Ascending aorta (tissue), 2 donors: ENCODE measurements around the gene ANGPTL2. TPM values are rescaled to one million over a fixed set of nuclear protein-coding genes. Genes with fewer than 3 reads are reported as not detected.

Experiments used
- DNase-seq, 2 donors: peaks; one replicate each; pipeline ENCODE4 v3.0.0-alpha.2; 2019; ENCODE audit warnings: low spot score in 2 of 2
- H3K27ac ChIP-seq, 2 donors: fragments of 200-600 bp; sonication (generic); one replicate each; pipeline ENCODE4 v1.5.1; 2016 to 2017; ENCODE audit warnings: mild to moderate bottlenecking in 1 of 2
- H3K27me3 ChIP-seq: fragments of 200-600 bp; sonication (generic); one replicate; pipeline ENCODE4 v1.5.1; 2017
- H3K36me3 ChIP-seq, 2 donors: fragments of 200-600 bp; sonication (generic); one replicate each; pipeline ENCODE4 v1.5.1; 2016
- H3K4me1 ChIP-seq, 2 donors: fragments of 200-600 bp; sonication (generic); one replicate each; pipeline ENCODE4 v1.5.1; 2016 to 2017; ENCODE audit warnings: mild to moderate bottlenecking in 1 of 2
- H3K4me3 ChIP-seq, 2 donors: fragments of 200-600 bp; sonication (generic); one replicate each; pipeline ENCODE4 v1.5.1; 2016 to 2017; ENCODE audit warnings: mild to moderate bottlenecking in 1 of 2
- H3K9me3 ChIP-seq, 2 donors: fragments of 200-600 bp; sonication (generic); one replicate each; pipeline ENCODE4 v1.5.1; 2016
- intact Hi-C: fragments of 100-400 bp; cut with DNase I; formaldehyde crosslinking; loops from one replicate; pipeline ENCODE4 v1.15.1; 2023
- total RNA-seq: library from RNA; depleted of rRNA; stranded (reverse); fragments of >200 nt; gene quantifications from one replicate; pipeline ENCODE4 v1.1.0, GENCODE V29; 2016
- TF ChIP-seq, protein P1 (sequence below), 3 experiments: fragments of 200-600 bp in 2 of 3; fragments of 450-650 bp in 1 of 3; sonication (generic) in 2 of 3; IDR thresholded peaks; one replicate each; pipeline ENCODE4 v1.5.1; 2016 to 2019; ENCODE audit warnings: antibody characterized with exemption in 3 of 3, mild to moderate bottlenecking in 1 of 3, moderate library complexity in 1 of 3

The ANGPTL2 gene
- total RNA-seq, 1 donor from 2014 or later, result 19.6 TPM

GRCh38 chr9:127158786-127159324, 36.4 kb upstream of the ANGPTL2 start:
- TF ChIP-seq, protein P1, sequence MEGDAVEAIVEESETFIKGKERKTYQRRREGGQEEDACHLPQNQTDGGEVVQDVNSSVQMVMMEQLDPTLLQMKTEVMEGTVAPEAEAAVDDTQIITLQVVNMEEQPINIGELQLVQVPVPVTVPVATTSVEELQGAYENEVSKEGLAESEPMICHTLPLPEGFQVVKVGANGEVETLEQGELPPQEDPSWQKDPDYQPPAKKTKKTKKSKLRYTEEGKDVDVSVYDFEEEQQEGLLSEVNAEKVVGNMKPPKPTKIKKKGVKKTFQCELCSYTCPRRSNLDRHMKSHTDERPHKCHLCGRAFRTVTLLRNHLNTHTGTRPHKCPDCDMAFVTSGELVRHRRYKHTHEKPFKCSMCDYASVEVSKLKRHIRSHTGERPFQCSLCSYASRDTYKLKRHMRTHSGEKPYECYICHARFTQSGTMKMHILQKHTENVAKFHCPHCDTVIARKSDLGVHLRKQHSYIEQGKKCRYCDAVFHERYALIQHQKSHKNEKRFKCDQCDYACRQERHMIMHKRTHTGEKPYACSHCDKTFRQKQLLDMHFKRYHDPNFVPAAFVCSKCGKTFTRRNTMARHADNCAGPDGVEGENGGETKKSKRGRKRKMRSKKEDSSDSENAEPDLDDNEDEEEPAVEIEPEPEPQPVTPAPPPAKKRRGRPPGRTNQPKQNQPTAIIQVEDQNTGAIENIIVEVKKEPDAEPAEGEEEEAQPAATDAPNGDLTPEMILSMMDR (IDR thresholded peaks at IDR 0.05), result no peak
- H3K4me3 ChIP-seq, result no peak overlapping the region
- H3K9me3 ChIP-seq, result no peaks in the 10 kb centered on the region
- H3K36me3 ChIP-seq, result no peaks in the 10 kb centered on the region
- no peak for DNase-seq
- no peak overlapping the region for H3K27ac ChIP-seq
- no peaks in the 10 kb centered on the region for H3K27me3 ChIP-seq
- H3K4me1 ChIP-seq, result peaks cover 4 to 13% of the 10 kb centered on the region in 2 donors
- intact Hi-C loops, result no loop called here

- no peak for DNase-seq
- peak overlapping the region in 1 of 2 donors; percentile 46 for H3K4me3 ChIP-seq
- H3K27ac ChIP-seq, result peak overlapping the region; percentile 57 to 59
- intact Hi-C loops, result loop anchor here (2.0 kb wide), 2 partner anchors 33 to 43 kb away; partner anchors contain the start of gene ANGPTL2
- TF ChIP-seq, protein P1 (IDR thresholded peaks at IDR 0.05), result no peak
- H3K36me3 ChIP-seq, result no peaks in the 10 kb centered on the region
- no peaks in the 10 kb centered on the region for H3K9me3 ChIP-seq
- H3K4me1 ChIP-seq, result peaks cover 4 to 8% of the 10 kb centered on the region in 2 donors
- H3K27me3 ChIP-seq, result no peaks in the 10 kb centered on the region
Observed at GRCh38 chr9:127155314-127155960, 33.0 kb upstream of the ANGPTL2 start.

- DNase-seq, result peak in 1 of 2 donors; percentile 91
- H3K27ac ChIP-seq, result peak overlapping the region; percentile 57 to 59
- no peaks in the 10 kb centered on the region for H3K36me3 ChIP-seq
- H3K27me3 ChIP-seq, result no peaks in the 10 kb centered on the region
- no peaks in the 10 kb centered on the region for H3K9me3 ChIP-seq
- peak overlapping the region in 1 of 2 donors; percentile 46 for H3K4me3 ChIP-seq
- H3K4me1 ChIP-seq, result peaks cover 4 to 8% of the 10 kb centered on the region in 2 donors
- intact Hi-C loops, result loop anchor here (1.0 to 2.0 kb wide), 3 partner anchors 30 to 44 kb away; partner anchors contain the start of gene ANGPTL2
- TF ChIP-seq, protein P1 (IDR thresholded peaks at IDR 0.05), result peak in 1 of 3 experiments; percentile 24
Observed at GRCh38 chr9:127154390-127155191, 32.2 kb upstream of the ANGPTL2 start.

- Histone ChIP-seq H3K4me3 (peak overlapping the region in 1 of 2 donors; percentile 46), H3K9me3 (no peaks in the 10 kb centered on the region), H3K4me1 (peaks cover 4 to 8% of the 10 kb centered on the region in 2 donors), H3K36me3 (no peaks in the 10 kb centered on the region), H3K27ac (peak overlapping the region; percentile 57 to 59), H3K27me3 (no peaks in the 10 kb centered on the region)
- intact Hi-C loops, result loop anchor here (1.0 to 2.0 kb wide), 3 partner anchors 30 to 45 kb away; partner anchors contain the start of gene ANGPTL2
- peak in 1 of 2 donors; percentile 60 for DNase-seq
- TF ChIP-seq, protein P1 (IDR thresholded peaks at IDR 0.05), result no peak
Observed at GRCh38 chr9:127154003-127154389, 31.6 kb upstream of the ANGPTL2 start.

DNA sequence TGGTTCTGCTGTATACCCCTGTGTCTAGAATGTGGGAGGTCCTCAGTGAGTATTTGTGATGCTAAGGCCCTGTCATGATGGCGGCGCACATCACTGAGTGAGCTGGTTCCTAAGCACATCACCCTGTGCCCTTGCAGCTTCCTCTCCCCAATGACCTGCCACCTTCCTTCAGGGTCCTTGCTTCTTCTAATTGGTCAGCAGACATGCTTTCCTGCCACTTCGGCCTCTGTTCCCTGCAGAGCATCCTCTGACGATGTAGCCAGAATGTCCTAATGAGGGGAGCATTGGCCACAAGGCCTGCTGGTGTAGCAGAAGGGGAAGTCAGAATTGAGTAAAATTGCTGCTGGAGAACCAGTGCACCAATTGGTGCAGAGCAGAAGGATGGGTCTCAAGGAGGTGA, 31.1 kb upstream of the ANGPTL2 start:
- intact Hi-C loops, result no loop called here
- DNase-seq, result peak in 1 of 2 donors; percentile 60
- H3K27ac ChIP-seq, result no peak overlapping the region

More for the DNA sequence above, 31.1 kb upstream of the ANGPTL2 start:
- Histone ChIP-seq H3K4me3 (no peak overlapping the region), H3K9me3 (no peaks in the 10 kb centered on the region), H3K27me3 (no peaks in the 10 kb centered on the region), H3K4me1 (peaks cover 4 to 8% of the 10 kb centered on the region in 2 donors), H3K36me3 (no peaks in the 10 kb centered on the region)
- TF ChIP-seq, protein P1 (IDR thresholded peaks at IDR 0.05), result no peak
